NCI-H1694 treated with DMSO at 0.1 percent for 48 hours (cell line): ENCODE results near the gene COL28A1.
A peak's percentile ranks its signal among the peaks of the same experiment; 100 is the strongest.
"Not testable (repeated sequence)": the region's sequence is repeated elsewhere in the genome, so short reads cannot be mapped to it uniquely, and the experiment has no call there.

ENCODE experiments used
- DNase-seq: peaks from one replicate; lab custom pipeline; 2025; lab: John Stamatoyannopoulos, UW

Gene COL28A1

GRCh38 chr7:7464991-7465765 lies 70.5 kb downstream of the COL28A1 start:
- not testable (repeated sequence) for DNase-seq

GRCh38 chr7:7454000-7454399 lies 81.7 kb downstream of the COL28A1 start:
- DNase-seq = no peak

- DNase-seq = no peak
These were observed 83.0 kb downstream of the COL28A1 start for GRCh38 chr7:7452652-7453051.

GRCh38 chr7:7452119-7452518 lies 83.6 kb downstream of the COL28A1 start:
- no peak for DNase-seq

- DNase-seq = no peak
These were observed 86.6 kb downstream of the COL28A1 start for GRCh38 chr7:7449055-7449454.

- DNase-seq = no peak
These were observed 89.1 kb downstream of the COL28A1 start for GRCh38 chr7:7446616-7447015.

- no peak for DNase-seq
These were observed 91.8 kb downstream of the COL28A1 start for GRCh38 chr7:7443806-7444350.

- DNase-seq = no peak
These were observed 96.1 kb downstream of the COL28A1 start for GRCh38 chr7:7439564-7439963.

GRCh38 chr7:7438851-7439250 lies 96.8 kb downstream of the COL28A1 start:
- no peak for DNase-seq

GRCh38 chr7:7435978-7436377 lies 99.7 kb downstream of the COL28A1 start:
- no peak for DNase-seq

- DNase-seq = no peak
These were observed 101.3 kb downstream of the COL28A1 start for GRCh38 chr7:7434329-7434728.

GRCh38 chr7:7433811-7434210 lies 101.9 kb downstream of the COL28A1 start:
- DNase-seq = no peak

- DNase-seq = no peak
These were observed 102.7 kb downstream of the COL28A1 start for GRCh38 chr7:7432979-7433378.

- DNase-seq = no peak
These were observed 106.9 kb downstream of the COL28A1 start for GRCh38 chr7:7428806-7429205.

GRCh38 chr7:7427363-7427762 lies 108.3 kb downstream of the COL28A1 start:
- DNase-seq = no peak

- DNase-seq = no peak
These were observed 109.0 kb downstream of the COL28A1 start for GRCh38 chr7:7426676-7427075.

- DNase-seq = no peak
These were observed 110.4 kb downstream of the COL28A1 start for GRCh38 chr7:7425321-7425720.

- DNase-seq = peak; percentile 77
These were observed 111.4 kb downstream of the COL28A1 start for GRCh38 chr7:7424151-7424873.

- no peak for DNase-seq
These were observed 113.0 kb downstream of the COL28A1 start for GRCh38 chr7:7422641-7423040.

- no peak for DNase-seq
These were observed 113.8 kb downstream of the COL28A1 start for GRCh38 chr7:7421826-7422225.

- no peak for DNase-seq
These were observed 116.7 kb downstream of the COL28A1 start for GRCh38 chr7:7418997-7419396.

- no peak for DNase-seq
These were observed 117.8 kb downstream of the COL28A1 start for GRCh38 chr7:7417851-7418250.

GRCh38 chr7:7417414-7417813 lies 118.3 kb downstream of the COL28A1 start:
- DNase-seq = no peak
